ENCODE measurements around the gene BICDL1. TPM values are rescaled to one million over a fixed set of nuclear protein-coding genes. Genes with fewer than 3 reads are reported as not detected.
"Not testable (repeated sequence)": the region's sequence is repeated elsewhere in the genome, so short reads cannot be mapped to it uniquely, and the experiment has no call there.

The BICDL1 gene
- total RNA-seq, 1 experiment from 2014 or later, result 18.2 TPM

DNA sequence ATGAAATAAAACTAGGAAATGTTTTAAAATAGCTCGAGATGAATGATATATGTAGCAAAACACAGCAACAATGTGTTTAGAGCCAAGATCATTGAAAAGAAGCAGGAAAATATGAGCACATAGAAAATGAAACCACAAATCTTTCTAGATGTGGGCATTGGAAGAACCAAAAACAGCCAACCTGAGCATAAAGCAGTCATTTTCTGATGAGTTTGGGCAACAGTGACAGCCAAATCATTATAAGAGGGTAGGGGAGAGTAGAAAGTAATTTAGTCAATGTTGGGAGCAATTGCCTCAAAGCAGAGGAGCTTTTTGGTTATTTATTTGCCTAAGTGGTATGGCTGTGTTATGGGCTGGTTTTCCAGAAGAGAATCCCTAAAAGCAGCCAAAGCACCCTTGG lies 8.8 kb upstream of the BICDL1 start:
- Histone ChIP-seq H3K9ac (ENCODE audit: low read length) (no peak overlapping the region), H3K36me3 (ENCODE audit: control insufficient read depth in 1 of 2, insufficient read depth in 2 of 2, low read length in 2 of 2) (no peaks in the 10 kb centered on the region), H3K27ac (ENCODE audit: low read depth, low read length) (no peak overlapping the region), H3K4me2 (ENCODE audit: low read length) (no peak overlapping the region), H3K79me2 (ENCODE audit: insufficient read depth, low read length) (no peaks in the 10 kb centered on the region), H3K9me3 (ENCODE audit: control insufficient read depth in 1 of 2, insufficient read depth in 1 of 2, low read depth in 1 of 2, low read length in 2 of 2) (no peaks in the 10 kb centered on the region), H3K9me2 (ENCODE audit: insufficient read depth) (no peaks in the 10 kb centered on the region), H4K20me1 (ENCODE audit: insufficient read depth) (no peaks in the 10 kb centered on the region), H3K4me3 (replicated peaks in 1 of 2; ENCODE audit: low read depth in 1 of 2, low read length in 2 of 2) (no peak overlapping the region), H2AFZ (ENCODE audit: low read depth, low read length, poor library complexity, severe bottlenecking) (no peak overlapping the region), H3K27me3 (ENCODE audit: insufficient read depth, low read length) (peaks cover 9% of the 10 kb centered on the region; the same call in 1 of the 2 replicates), H3K4me1 (ENCODE audit: control insufficient read depth in 1 of 2, insufficient read depth in 2 of 2, low read length in 2 of 2) (no peaks in the 10 kb centered on the region)
- ATAC-seq (no peak), DNase-seq (ENCODE audit: low read depth, low spot score) (no peak)
- POLR2A ChIA-PET, result no interaction called here
- BruUV-seq (replicated peaks), result no TSS peak
- no peak for TF ChIP-seq EZH2 (IDR thresholded peaks at IDR 0.05)
- no peak for TF ChIP-seq REST (IDR thresholded peaks at IDR 0.05; ENCODE audit: low read depth)
- TF ChIP-seq ZBTB33 (IDR thresholded peaks at IDR 0.05; ENCODE audit: extremely low read depth, insufficient replicate concordance, low read length), result no peak
- TF ChIP-seq ZNF274 (IDR thresholded peaks at IDR 0.05; ENCODE audit: low read depth, low read length), result no peak
- TF ChIP-seq SIN3A (IDR thresholded peaks at IDR 0.05; ENCODE audit: low read depth), result no peak
- TF ChIP-seq ZFX (IDR thresholded peaks at IDR 0.05), result no peak
- no peak for TF ChIP-seq FOSL1 (IDR thresholded peaks at IDR 0.05; ENCODE audit: low read depth)
- TF ChIP-seq POLR2AphosphoS5 (IDR thresholded peaks at IDR 0.05; ENCODE audit: low read depth, low read length), result no peak
- no peak for TF ChIP-seq CEBPB (IDR thresholded peaks at IDR 0.05; ENCODE audit: low read depth)
- TF ChIP-seq, protein P1, sequence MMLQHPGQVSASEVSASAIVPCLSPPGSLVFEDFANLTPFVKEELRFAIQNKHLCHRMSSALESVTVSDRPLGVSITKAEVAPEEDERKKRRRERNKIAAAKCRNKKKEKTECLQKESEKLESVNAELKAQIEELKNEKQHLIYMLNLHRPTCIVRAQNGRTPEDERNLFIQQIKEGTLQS (IDR thresholded peaks at IDR 0.05), result no peak
- TF ChIP-seq, protein P2, sequence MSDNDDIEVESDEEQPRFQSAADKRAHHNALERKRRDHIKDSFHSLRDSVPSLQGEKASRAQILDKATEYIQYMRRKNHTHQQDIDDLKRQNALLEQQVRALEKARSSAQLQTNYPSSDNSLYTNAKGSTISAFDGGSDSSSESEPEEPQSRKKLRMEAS (IDR thresholded peaks at IDR 0.05), result no peak
- TF ChIP-seq RAD21 (IDR thresholded peaks at IDR 0.05; ENCODE audit: low read depth), result no peak
- no peak for TF ChIP-seq POLR2A (IDR thresholded peaks at IDR 0.05; ENCODE audit: borderline replicate concordance, extremely low read depth, insufficient read depth, insufficient read length)
- no peak for TF ChIP-seq YY1 (IDR thresholded peaks at IDR 0.05; ENCODE audit: extremely low read depth, insufficient replicate concordance, low read depth, low read length)
- TF ChIP-seq SRF (IDR thresholded peaks at IDR 0.05; ENCODE audit: low read depth), result no peak
- TF ChIP-seq EZH2phosphoT487 (IDR thresholded peaks at IDR 0.05; ENCODE audit: borderline replicate concordance), result no peak
- no peak for TF ChIP-seq SP1 (IDR thresholded peaks at IDR 0.05; ENCODE audit: low read depth)
- TF ChIP-seq TCF7L2 (IDR thresholded peaks at IDR 0.05; ENCODE audit: borderline replicate concordance, extremely low read depth, insufficient read depth, insufficient read length), result no peak
- TF ChIP-seq CBX3 (IDR thresholded peaks at IDR 0.05; ENCODE audit: low read depth), result no peak
- CTCF ChIA-PET, result no interaction called here
- intact Hi-C loops (cut with micrococcal nuclease), result no loop called here
- RAD21 ChIA-PET (ENCODE audit: low non-redundant PET in 1 of 2, low total read pairs in 2 of 2, uncharacterized antibody in 2 of 2, unreplicated experiment in 2 of 2), result no interaction called here

DNA sequence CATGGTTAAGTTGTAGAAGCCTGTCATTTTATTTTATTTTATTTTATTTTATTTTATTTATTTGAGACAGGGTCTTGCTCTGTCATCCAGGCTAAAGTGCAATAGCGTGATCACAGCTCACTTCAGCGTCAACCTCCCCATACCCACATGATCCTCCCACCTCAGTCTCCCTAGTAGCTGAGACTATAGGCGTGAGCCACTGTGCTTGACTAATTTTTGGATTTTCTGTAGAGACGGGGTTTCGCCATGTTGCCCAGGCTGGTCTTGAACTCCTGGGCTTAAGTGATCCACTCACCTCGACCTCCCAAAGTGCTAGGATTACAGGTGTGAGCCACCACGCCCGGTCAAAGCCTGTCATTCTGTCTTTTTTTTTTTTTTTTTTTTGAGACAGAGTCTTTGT lies 8.3 kb upstream of the BICDL1 start:
- H3K9ac ChIP-seq (ENCODE audit: low read length); intact Hi-C loops (cut with micrococcal nuclease); ATAC-seq; H3K79me2 ChIP-seq (ENCODE audit: insufficient read depth, low read length); H3K4me3 ChIP-seq (replicated peaks in 1 of 2; ENCODE audit: low read depth in 1 of 2, low read length in 2 of 2); H3K27me3 ChIP-seq (ENCODE audit: insufficient read depth, low read length); H3K27ac ChIP-seq (ENCODE audit: low read depth, low read length); RAD21 ChIA-PET (ENCODE audit: low non-redundant PET in 1 of 2, low total read pairs in 2 of 2, uncharacterized antibody in 2 of 2, unreplicated experiment in 2 of 2); BruUV-seq (replicated peaks); H3K9me3 ChIP-seq (ENCODE audit: control insufficient read depth in 1 of 2, insufficient read depth in 1 of 2, low read depth in 1 of 2, low read length in 2 of 2); DNase-seq (ENCODE audit: low read depth, low spot score); H3K9me2 ChIP-seq (ENCODE audit: insufficient read depth); H3K4me1 ChIP-seq (ENCODE audit: control insufficient read depth in 1 of 2, insufficient read depth in 2 of 2, low read length in 2 of 2); POLR2A ChIA-PET; H3K4me2 ChIP-seq (ENCODE audit: low read length); CTCF ChIA-PET; H3K36me3 ChIP-seq (ENCODE audit: control insufficient read depth in 1 of 2, insufficient read depth in 2 of 2, low read length in 2 of 2); H4K20me1 ChIP-seq (ENCODE audit: insufficient read depth); H2AFZ ChIP-seq (ENCODE audit: low read depth, low read length, poor library complexity, severe bottlenecking): not testable (repeated sequence)
